Measurements from ENCODE around the gene FNDC3B.

FNDC3B gene

DNA sequence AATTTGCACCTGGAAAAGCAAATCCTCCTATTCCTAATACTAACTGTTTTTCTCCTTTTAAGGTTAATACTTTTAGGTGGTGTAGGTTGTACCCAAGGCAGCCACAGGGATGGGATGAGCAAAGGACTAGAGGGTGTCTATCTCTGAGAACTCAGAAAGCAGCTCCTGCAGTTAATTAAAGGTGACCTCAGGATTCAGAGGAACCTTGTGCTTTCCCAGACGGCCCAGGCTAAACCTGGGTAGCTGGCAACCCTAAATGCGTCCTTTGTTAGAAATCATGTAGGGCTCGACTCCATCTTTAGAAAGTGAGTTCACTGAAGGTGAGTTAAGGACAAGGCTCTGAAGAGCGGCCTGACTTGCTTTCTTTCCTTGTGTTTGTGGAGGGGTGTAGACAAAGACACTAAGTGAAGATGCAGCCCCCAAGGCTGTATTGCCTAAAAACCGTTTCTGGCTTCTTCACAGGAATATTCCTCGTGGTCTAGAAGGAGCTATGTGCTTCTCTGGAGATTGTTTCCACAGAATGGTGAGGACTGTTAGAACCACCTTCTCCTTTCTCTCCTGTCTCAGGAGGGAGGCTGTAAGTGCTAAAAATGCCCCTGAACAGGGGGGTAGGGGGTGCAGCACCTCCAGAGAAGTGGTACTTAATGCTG, 14.9 kb downstream of the FNDC3B start:
- DNase-seq (ENCODE audit: low read depth) = no peak

DNA sequence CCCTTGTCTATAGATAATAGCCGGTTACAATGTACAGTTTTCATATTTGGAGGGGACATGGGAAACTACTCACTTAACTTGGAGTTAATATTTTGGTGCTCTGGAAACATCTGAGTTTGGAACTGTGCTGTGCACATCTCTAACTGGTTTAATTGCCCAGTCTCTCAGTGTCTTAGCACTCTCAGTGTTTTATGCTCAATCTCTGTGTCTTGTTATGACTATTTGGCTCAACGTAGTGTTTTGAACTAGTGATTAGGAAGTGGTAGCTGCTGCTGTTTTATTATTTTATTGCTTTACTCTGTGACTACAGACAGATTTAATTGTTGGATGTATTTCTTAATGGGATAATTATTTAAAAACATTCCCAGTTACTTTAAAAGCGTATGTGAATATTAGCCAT, 17.0 kb downstream of the FNDC3B start:
- DNase-seq (ENCODE audit: low read depth) = no peak

DNA sequence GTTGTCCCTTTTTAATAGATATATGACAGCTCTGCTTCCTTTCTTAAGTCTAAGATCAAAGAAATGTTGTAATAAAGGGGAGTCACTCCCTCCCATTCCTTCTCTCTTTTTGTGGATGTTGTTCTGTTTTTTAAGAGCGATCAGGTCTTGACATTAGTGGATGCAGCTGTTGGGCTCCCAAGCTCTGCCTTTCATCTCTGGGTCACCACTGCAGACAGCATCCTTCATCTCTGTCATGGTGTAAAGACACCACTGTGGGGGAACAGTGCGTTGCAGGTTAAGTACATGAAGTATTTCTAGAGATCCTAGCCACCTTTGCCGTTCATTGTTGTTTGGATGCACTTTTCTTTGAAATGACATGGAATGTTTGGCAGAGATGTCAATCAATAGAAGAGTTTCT, 17.7 kb downstream of the FNDC3B start:
- DNase-seq (ENCODE audit: low read depth) = no peak

DNA sequence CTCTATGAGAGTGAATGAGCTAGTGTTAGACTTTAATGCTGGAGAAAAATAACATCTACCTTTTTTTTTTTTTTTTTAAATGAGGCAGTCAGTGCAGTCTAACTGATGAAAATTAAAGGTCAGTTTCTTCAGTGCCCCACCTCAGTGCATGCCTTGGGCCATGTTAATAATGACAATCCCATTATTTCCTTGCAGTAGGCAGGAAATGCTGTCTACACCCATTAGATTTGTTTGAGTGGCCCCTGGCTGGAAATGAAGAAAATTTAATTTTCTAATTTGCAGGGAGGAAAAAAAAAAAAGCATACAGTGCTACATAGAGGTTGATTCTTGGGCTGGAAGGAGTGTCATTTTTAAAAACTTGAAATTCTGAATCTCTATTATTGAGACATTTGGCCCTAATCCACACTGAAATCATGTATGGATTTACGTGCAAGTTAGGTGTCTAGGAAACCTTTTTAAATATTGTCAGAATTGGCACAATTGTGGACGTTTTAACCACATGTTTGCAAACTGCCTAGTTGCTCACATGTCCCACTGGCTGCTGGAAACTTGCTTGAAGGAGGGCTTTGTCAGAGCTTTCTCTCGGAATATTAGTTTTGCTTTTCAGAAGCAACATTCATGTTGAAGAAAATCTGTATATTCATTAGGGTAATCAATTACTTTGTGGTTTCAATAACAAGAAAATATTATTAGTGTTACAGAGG, 18.4 kb downstream of the FNDC3B start:
- DNase-seq (ENCODE audit: low read depth) = no peak

DNA sequence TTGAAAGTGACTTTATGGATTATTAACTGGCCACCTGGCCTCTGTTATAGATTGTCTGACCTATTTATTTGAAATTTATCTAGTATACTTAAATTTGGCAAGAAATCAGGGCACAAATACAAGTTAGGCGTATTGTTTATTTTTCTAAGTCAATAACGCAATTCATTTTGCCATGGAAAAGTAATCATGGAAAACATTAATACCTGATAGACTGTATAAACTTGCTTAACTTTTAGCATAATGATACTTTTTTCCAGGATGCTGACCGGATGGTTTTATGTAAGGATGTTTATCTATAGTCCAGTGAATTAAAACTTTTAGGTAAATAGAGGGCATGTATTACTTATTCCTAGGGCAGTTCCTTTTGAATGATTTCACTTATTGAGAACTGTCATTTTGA, 20.2 kb downstream of the FNDC3B start:
- DNase-seq (ENCODE audit: low read depth) = no peak

DNA sequence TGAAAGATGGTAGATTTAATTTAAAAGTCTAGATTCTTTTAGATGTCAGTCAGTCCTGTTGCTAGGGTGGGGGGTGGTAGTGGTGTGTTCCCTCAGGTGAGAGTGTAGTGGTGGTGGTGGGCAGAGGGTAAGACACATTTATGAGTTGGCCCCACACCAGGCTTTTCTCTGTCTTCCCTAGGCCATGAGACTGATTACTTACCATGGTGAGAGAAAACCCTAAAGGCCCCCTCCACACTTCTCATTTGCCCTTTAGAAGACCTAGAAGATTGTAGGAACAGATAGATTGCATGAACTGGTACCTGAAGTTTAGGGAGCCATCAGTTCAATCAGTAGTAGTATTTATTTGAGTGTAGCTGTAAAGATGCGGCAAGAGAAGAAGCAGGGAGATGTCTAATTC, 20.9 kb downstream of the FNDC3B start:
- DNase-seq (ENCODE audit: low read depth) = no peak

DNA sequence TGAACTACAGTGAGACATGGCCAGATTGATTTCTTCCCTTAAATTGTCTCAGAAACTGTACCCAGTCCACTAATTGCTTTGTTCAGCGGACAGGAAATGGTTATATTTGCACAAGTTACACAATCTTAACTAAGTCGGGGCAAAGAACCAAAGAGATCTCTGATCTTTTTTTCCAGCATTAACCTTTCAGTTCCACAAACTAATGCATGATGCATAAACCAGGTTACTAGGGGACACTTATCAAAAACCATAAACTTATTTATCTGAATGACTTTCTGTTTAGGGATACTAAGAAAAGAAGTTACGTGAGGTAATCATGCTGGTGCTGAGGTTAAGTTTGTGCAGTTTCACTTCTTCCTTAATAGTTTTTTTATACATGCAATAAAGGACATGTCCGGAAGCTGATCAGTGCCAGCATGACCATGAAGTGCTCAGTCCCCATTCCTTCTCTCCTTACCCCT, 22.4 kb downstream of the FNDC3B start:
- no peak for DNase-seq (ENCODE audit: low read depth)

DNA sequence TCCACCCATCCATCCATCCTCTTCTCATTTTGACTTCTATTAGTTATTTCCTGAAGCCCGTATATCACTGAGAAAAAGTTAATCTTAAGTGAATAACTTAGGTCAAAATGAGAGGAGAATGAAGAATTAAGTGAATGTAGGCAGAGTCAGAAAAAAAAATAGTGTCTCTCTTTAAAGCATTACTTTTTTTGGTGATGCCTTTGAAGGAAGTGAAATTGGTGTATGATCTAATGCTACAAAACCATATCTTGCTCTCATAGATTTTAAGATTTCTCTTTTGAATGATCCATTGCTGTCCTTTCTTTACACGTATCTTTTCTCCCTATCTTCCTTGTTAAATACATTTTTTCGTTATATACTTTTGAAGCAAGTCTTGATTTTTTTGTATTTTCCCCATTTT, 23.4 kb downstream of the FNDC3B start:
- no peak for DNase-seq (ENCODE audit: low read depth)

DNA sequence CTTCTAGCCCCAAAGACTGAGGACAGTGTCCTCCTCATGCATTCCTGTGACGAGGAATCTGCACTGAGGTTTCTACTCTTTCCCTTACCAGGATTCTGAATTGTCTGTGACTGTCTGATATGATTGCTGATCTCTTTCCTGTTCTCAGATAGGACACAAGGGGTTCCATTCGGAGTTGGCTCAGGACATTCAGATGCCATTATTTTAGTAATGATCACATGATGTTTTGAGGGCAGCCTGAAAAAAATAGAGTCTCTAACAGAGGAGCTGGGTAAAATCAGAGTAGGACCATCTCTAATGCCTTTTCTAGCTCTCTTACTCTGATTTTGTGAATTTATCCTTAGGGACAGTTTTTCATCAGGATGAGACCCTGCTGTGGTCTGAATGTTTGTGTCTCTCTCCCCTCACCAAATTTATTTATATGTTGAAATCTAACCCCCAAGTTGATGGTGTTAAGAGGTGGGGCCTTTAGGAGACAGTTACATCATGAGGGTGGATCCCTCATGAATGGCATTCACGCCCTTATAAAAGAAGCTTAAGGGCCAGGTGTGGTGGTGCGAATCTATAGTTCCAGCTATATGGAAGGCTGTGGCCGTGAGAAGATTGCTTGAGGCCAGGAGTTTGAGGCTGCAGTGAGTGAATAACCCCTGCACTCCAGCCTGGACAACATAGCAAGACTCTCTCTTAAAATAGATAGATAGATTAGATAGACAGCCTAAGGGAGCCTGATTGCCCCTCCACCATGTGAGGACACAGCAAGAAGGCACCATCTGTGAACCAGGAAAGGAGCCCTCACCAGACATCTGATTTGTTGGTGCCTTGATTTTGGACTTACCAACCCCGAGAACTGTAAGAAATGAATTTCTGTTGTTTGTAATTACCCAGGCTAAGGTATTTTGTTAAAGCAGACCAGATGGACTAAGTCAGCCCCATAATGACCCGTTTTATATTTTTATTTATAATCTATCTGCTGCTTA, 24.4 kb downstream of the FNDC3B start:
- DNase-seq (ENCODE audit: low read depth) = no peak

DNA sequence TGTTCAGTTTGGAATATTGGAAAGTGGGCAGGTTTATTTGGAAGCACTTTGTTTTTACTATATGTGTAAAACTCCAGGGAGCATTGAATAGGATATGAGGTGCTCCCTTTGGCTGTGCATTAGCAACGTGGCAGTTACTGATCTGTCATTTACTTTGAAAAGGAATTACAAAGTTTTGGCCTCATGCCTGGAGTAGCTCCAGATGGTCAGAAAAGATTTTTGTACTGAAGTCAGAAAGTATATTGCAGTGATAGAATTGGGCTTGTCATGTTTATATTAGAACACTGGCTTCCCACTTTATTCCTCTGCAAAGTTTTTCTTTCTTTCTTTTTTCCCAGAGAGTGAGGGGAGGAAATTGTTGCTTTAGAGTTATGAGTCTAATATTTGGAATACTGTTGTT, 26.1 kb downstream of the FNDC3B start:
- no peak for DNase-seq (ENCODE audit: low read depth)

DNA sequence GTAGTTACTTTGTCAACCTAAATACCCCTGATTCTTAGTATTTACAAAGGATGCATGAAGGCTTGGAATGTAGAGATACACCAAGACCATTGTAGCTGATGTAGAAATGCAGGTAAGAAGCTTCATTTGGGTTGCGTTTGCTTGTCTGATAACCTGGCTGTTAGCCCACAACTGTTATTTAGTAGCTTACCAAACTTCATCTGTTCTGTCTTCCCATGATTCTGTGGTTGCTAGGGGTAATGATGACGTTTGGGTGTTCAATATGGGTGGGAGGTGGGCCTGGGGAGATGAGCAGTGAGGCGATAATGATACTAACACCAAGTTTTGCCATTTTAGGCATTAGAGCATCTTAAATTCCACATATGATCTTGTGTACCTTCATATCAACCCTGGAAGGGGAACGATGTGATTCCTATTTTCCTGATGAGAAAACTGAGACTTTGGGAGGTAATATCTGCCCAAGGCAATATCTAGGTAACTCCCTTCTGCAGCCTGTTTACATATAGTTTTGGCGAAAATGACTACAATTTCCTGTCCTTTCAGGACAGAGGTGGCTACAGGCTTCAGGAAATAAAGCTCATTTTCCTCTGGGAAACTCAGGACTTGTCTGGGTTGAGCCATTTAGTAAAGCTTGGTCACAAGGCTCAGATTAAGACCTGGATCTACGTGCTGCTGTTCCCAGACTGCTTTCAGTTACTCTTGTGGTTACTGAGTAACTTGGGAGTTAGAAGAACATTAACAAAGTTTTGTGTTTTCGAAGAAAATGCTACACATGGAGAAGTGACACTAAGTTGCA, 26.8 kb downstream of the FNDC3B start:
- no peak for DNase-seq (ENCODE audit: low read depth)

DNA sequence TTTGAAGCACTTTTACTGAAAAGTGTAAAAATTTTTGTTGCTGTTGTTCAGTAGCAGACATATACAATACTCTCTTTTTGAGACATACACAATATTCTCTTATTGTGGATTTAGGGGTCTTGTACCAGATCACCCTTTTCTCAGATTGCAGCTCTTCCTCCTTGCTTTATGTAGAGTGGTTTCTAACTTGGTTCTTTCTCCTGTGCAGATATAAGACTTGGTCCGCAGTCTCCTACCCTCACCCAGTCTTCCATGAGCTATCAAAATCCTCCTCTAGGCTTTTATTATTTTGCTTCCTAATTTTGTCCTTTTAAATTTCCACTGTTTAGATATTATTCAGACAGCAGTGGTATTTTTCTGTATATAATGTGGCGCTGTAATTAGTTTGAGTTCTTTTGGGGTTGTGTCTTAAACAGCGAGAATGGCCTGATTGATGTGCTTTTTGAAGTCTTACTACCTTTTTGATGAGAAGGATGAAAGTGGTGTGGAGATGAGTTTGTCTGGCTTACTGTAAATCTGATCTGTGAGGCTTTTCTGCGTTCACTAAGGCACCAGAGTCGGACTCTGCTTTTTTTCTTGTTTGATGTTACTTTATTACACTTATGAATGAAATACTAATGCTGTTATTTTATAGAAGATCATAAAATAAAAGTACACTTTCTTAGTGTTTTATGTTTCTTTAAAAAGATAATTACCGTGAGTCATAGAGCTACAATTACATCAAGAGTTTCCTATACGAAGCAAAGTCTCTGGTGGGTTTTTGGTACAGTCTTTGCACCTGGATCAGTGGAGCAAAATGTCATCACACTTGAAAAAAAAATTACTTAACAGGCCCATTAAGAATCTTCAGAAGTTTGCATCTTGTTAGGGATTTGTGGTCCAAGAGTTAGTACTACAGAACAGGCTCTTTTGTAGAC, 27.8 kb downstream of the FNDC3B start:
- DNase-seq (ENCODE audit: low read depth) = no peak

DNA sequence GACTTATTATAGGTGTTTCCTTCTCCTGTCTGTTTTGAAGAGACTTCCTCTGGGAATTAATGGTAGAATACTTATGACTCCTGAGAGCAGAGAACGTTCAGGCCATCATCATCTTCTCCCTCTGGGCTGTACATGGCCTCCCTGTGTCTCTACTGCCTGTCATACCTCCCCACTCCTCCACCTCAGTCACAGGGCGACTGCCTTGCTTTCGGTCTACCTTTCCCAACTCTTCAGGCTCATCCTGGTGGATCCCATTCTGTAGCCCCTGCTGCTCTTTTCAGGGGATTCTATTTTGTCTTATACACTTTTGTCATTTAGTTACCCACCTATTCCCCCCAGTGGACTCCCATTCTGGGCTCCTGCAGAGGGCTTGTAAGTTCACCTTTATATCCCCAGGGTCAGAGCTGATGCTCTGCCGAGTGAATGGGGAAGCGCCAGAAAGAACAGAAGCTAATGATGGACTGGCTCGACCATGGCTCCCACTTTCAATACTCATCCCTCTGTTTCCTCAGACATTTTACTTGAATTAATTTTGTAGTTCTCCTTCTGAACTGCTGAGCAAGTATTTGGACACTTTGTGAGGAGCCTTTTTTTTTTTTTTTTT, 28.6 kb downstream of the FNDC3B start:
- no peak for DNase-seq (ENCODE audit: low read depth)

DNA sequence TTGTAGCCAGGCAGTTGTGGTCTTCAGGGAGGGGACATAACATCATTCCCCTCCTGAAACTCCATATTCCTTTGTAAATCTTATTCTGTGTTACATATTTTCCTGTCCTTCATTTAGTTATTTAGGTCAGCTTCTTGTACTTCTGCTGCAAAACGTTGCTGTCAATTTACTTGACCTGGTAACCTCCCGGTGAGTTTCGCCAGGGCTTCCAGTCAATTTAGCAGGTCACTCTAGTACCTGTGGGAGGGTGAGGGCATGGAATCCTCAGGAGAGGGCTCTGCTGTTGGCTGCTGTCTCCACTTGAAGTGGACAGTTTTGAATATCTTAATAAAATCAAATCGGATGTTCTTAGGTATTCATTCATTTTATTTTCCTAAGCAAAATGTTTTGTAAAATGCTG, 29.6 kb downstream of the FNDC3B start:
- no peak for DNase-seq (ENCODE audit: low read depth)

DNA sequence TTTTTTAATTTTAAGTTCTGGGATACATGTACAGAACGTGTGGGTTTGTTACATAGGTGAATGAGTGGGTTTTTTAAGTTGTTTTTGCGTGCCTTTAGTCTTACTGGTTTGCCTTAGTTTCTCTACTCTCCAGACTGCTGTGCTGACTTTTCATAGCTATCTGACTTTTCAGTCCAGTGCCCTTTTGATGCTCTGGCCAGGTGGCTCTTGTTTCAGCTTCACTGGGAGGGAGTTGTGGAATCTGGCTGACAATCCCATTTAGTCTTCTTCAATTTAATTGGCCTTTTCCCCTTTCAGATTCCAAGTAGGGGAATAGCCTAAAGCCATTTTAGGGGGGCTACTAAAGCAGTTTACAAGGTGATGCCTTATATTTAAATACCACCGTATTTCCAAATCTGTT, 30.1 kb downstream of the FNDC3B start:
- no peak for DNase-seq (ENCODE audit: low read depth)

DNA sequence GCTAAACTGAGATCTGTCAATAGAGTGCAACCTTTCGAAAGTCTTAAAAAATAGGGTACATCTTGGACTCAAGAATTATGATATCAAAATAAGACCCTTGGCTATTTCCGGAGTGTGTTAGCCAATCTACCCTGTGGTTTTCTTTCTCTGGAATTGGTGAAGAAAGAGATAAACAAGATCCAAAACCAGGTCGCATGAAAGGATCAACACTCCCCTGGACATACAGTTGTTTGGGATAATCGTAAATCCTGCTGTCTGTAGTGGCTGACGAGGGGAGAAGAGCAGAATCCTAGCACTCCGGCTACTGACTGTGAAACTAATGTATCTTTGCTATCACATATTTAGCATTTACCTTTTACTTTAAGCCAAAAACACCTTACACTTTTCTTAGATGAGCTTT, 30.9 kb downstream of the FNDC3B start:
- no peak for DNase-seq (ENCODE audit: low read depth)

DNA sequence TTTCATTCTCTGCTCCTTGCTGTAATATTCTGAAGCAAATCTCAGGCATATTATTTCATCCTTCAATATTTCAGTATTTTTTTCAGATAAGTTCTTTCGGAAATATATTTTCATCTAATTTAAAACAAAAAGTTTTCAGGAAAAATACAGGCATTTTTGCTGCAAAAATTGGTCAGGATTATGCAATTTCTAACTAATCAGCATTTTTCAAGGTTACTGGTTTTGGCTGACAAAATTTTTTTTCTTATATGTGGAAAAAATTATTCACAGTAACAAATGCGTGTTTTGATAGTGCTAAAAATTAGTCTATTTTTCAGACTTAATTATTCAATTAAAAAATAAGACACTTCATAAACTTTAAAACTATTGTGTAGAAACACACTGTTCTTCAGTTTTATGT, 31.4 kb downstream of the FNDC3B start:
- DNase-seq (ENCODE audit: low read depth) = no peak

DNA sequence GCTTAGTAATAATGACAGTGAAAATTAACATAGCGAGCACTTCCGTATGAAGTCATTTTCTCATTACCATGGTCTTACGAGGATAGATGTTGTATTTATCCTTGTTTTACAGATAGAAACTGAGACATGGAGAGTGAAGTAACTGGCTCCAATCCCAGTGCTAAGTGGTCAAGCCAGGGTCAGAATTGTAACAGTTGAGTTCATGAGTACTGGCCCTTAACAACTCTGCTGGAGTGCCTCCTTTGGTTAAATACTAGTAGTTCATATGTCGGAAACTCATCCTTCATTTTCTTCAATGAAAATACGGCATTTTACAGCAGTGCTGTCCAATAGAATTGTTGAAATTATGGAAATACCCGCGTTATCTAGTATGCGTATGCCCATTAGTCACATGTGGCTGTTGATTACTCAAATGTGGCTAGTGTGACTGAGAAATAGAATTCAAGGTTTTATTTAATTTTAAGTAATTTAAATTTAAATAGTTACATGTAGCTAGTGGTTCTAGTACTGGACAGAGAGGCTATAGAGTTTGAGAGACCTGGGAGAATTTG, 32.5 kb downstream of the FNDC3B start:
- DNase-seq (ENCODE audit: low read depth) = no peak

DNA sequence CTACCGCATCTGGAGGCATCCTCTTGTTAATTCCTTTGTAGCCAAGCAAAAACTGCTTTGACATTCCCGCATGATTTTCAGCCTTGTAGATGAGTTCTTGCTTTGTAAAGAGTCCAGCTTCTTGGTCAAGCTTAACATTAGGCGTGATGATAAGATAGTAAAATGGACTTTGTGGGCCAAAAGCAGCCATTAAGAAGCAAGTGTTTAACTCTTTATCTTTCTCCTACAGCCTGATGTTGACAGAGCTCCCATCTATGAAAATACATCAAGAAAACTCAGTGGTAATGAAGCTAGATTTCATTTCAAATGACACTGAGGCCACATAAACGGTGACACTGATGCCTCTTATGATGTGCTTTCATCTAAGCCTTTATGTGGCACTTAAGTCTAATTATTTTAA, 33.2 kb downstream of the FNDC3B start:
- no peak for DNase-seq (ENCODE audit: low read depth)

DNA sequence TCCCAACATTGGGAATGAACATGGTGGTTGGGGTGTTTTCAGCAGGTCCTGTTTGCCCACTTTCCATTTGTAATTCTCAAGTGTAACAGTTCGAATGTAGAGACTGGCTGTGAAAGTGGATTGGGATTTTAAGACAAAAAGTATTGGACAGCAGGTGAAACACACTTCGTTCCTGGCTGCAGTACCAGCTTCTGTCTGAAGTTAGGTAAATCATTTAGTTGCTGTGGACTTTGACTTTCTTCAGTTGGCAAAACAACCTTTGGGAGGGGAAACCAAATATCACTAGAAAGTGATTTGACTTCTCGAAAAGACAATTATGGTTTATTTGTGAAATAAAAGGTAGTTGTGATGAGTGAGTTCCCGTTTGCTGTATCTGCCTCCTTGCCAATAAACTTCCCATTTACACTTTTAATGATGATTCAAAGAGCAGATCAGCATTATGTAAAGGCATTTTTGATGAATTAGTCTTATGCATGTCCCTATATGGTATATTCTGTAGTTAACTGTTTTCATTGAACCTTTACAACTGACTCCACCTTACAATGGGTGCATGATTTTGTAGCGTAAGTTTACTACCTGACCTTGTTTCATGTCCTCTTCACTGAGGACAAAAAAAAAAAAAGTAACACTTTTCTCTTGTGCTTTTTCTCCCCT, 34.0 kb downstream of the FNDC3B start:
- DNase-seq (ENCODE audit: low read depth) = no peak
